Left ventricle myocardium inferior (tissue), 1 donor: ENCODE measurements around the gene TMEM18. TPM values are rescaled to one million over a fixed set of nuclear protein-coding genes. Genes with fewer than 3 reads are reported as not detected.

Source experiments
- DNase-seq: peaks from one replicate; pipeline ENCODE4 v3.0.0-alpha.2; 2020
- H3K27ac ChIP-seq: fragments of 200-600 bp; replicated peaks from 2 replicates; pipeline ENCODE4 v1.8.0; 2021
- H3K27me3 ChIP-seq: fragments of 200-600 bp; 2 replicates; pipeline ENCODE4 v1.8.0; 2021; ENCODE audit warnings: low read depth
- H3K36me3 ChIP-seq: fragments of 200-600 bp; 2 replicates; pipeline ENCODE4 v1.8.0; 2021
- H3K4me1 ChIP-seq: fragments of 200-600 bp; 2 replicates; pipeline ENCODE4 v1.8.0; 2021
- H3K4me3 ChIP-seq: fragments of 200-600 bp; 2 replicates; pipeline ENCODE4 v1.8.0; 2021; ENCODE audit warnings: mild to moderate bottlenecking, moderate library complexity
- H3K9me3 ChIP-seq: fragments of 200-600 bp; replicated peaks from 2 replicates; pipeline ENCODE4 v1.8.0; 2021
- CTCF ChIP-seq: fragments of 200-600 bp; IDR thresholded peaks from 2 replicates; pipeline ENCODE4 v1.8.0; 2021; ENCODE audit warnings: antibody characterized with exemption, mild to moderate bottlenecking, borderline replicate concordance
- intact Hi-C: fragments of 100-400 bp; cut with micrococcal nuclease; formaldehyde crosslinking; loops from one replicate; pipeline ENCODE4 v1.11.0; 2022
- total RNA-seq: library from RNA; stranded (reverse); fragmentation: NEBNext Ultra II Directional; extraction: Animal tissue kit (Norgen Biotek cat#: 25700); gene quantifications from one replicate; pipeline ENCODE4 v1.2.1, GENCODE V29; 2021
- donor health status: DM: no; HTN: yes; CAD: no; lungs with severe emphysema.

Gene TMEM18
- total RNA-seq, 1 donor from 2014 or later: 10.4 TPM

- no peak overlapping the region for H3K27ac ChIP-seq
- no peaks in the 10 kb centered on the region for H3K36me3 ChIP-seq
- no peaks in the 10 kb centered on the region for H3K4me1 ChIP-seq
- TF ChIP-seq CTCF: no peak
- peaks cover 20% of the 10 kb centered on the region for H3K27me3 ChIP-seq
- peaks cover 29% of the 10 kb centered on the region for H3K9me3 ChIP-seq
- no peak overlapping the region for H3K4me3 ChIP-seq
- intact Hi-C loops: no loop called here
- no peak for DNase-seq
Measured at GRCh38 chr2:620471-621302, 56.5 kb downstream of the TMEM18 start.

- DNase-seq: no peak
- intact Hi-C loops: no loop called here
- H3K9me3 ChIP-seq: peaks cover 29% of the 10 kb centered on the region
- H3K27ac ChIP-seq: no peak overlapping the region
- no peak for TF ChIP-seq CTCF
- H3K27me3 ChIP-seq: peaks cover 19% of the 10 kb centered on the region
- H3K4me1 ChIP-seq: no peaks in the 10 kb centered on the region
- H3K36me3 ChIP-seq: no peaks in the 10 kb centered on the region
- H3K4me3 ChIP-seq: no peak overlapping the region
Measured at GRCh38 chr2:620004-620403, 57.2 kb downstream of the TMEM18 start.

GRCh38 chr2:618422-618990 lies 58.7 kb downstream of the TMEM18 start:
- Histone ChIP-seq H3K4me1 (no peaks in the 10 kb centered on the region), H3K9me3 (peaks cover 29% of the 10 kb centered on the region), H3K36me3 (no peaks in the 10 kb centered on the region), H3K27me3 (peaks cover 17% of the 10 kb centered on the region), H3K27ac (no peak overlapping the region), H3K4me3 (no peak overlapping the region)
- intact Hi-C loops: no loop called here
- TF ChIP-seq CTCF: no peak
- no peak for DNase-seq

GRCh38 chr2:618005-618404 lies 59.2 kb downstream of the TMEM18 start:
- H3K27ac ChIP-seq: no peak overlapping the region
- peaks cover 17% of the 10 kb centered on the region for H3K27me3 ChIP-seq
- H3K36me3 ChIP-seq: no peaks in the 10 kb centered on the region
- H3K9me3 ChIP-seq: peaks cover 29% of the 10 kb centered on the region
- H3K4me1 ChIP-seq: no peaks in the 10 kb centered on the region
- no peak overlapping the region for H3K4me3 ChIP-seq
- no peak for DNase-seq
- intact Hi-C loops: no loop called here
- TF ChIP-seq CTCF: no peak
